CD4-positive, CD25-positive, alpha-beta regulatory T cell (primary cell): ENCODE results near the gene PRKAG2. TPM values are rescaled to one million over a fixed set of nuclear protein-coding genes. Genes with fewer than 3 reads are reported as not detected.
A peak's percentile ranks its signal among the peaks of the same experiment; 100 is the strongest.

Experiments
- ATAC-seq, 2 donors: fragments of 150-1000 bp; cut with Tn5 transposase; one replicate each; pipeline ENCODE4 v1.10.0; 2021; ENCODE audit warnings: low read depth in 2 of 2, moderate number of reproducible peaks in 2 of 2, moderate library complexity in 1 of 2
- DNase-seq, 3 donors: peaks; one replicate each; pipeline versions ENCODE4 v3.0.0 to v3.0.0-alpha.2; 2012 to 2022; ENCODE audit warnings: mixed read lengths in 1 of 3
- H3K27ac ChIP-seq: one replicate; pipeline ENCODE4 v1.7.0; 2013; ENCODE audit warnings: mild to moderate bottlenecking, low read length; ENCODE audit not compliant: insufficient read depth, poor library complexity, severe bottlenecking
- H3K27me3 ChIP-seq: one replicate; pipeline ENCODE4 v1.7.0; 2013; ENCODE audit warnings: low read length; ENCODE audit not compliant: control insufficient read depth, insufficient read depth
- H3K36me3 ChIP-seq: one replicate; pipeline ENCODE4 v1.7.0; 2013; ENCODE audit warnings: mild to moderate bottlenecking, low read length, moderate library complexity; ENCODE audit not compliant: control insufficient read depth, insufficient read depth
- H3K4me1 ChIP-seq: 2 replicates; pipeline ENCODE4 v1.7.0; 2013; ENCODE audit warnings: mild to moderate bottlenecking, low read length; ENCODE audit not compliant: insufficient read depth, control insufficient read depth, poor library complexity, severe bottlenecking
- H3K4me3 ChIP-seq: one replicate; pipeline ENCODE4 v1.7.0; 2013; ENCODE audit warnings: low read depth, mild to moderate bottlenecking, low read length, moderate library complexity
- H3K9me3 ChIP-seq, 2 experiments: 1 replicate in 1 of 2; 2 replicates in 1 of 2; pipeline ENCODE4 v1.7.0; 2013; ENCODE audit warnings: low read length in 2 of 2, mild to moderate bottlenecking in 1 of 2, moderate library complexity in 1 of 2; ENCODE audit not compliant: control insufficient read depth in 2 of 2
- H3K27ac Mint-ChIP-seq, 3 donors: one replicate each; pipeline ENCODE4 v1.8.0; 2020 to 2022; ENCODE audit warnings: mild to moderate bottlenecking in 3 of 3, mixed read lengths in 3 of 3, moderate library complexity in 2 of 3
- H3K27me3 Mint-ChIP-seq: one replicate; pipeline ENCODE4 v1.8.0; 2022; ENCODE audit warnings: mild to moderate bottlenecking, mixed read lengths
- H3K36me3 Mint-ChIP-seq: one replicate; pipeline ENCODE4 v1.8.0; 2020; ENCODE audit warnings: mixed read lengths
- H3K4me1 Mint-ChIP-seq, 4 donors: one replicate each; pipeline ENCODE4 v1.8.0; 2020 to 2022; ENCODE audit warnings: mixed read lengths in 4 of 4, mild to moderate bottlenecking in 1 of 4
- H3K4me3 Mint-ChIP-seq, 4 donors: one replicate each; pipeline ENCODE4 v1.8.0; 2020 to 2022; ENCODE audit warnings: mild to moderate bottlenecking in 4 of 4, mixed read lengths in 4 of 4, moderate library complexity in 3 of 4
- H3K9me3 Mint-ChIP-seq, 7 donors: one replicate each; pipeline ENCODE4 v1.8.0; 2020 to 2022; ENCODE audit warnings: mixed read lengths in 7 of 7, mild to moderate bottlenecking in 3 of 7, moderate library complexity in 2 of 7
- polyA plus RNA-seq, 4 donors: library from polyadenylated mRNA; unstranded; fragments of 300-500 nt; fragmentation: Illumina TruSeq; gene quantifications; one replicate each; pipeline ENCODE4 v1.2.3, GENCODE V29; 2021
- total RNA-seq: library from RNA; stranded (reverse); gene quantifications from one replicate; pipeline ENCODE4 v1.2.3, GENCODE V29; 2022

The PRKAG2 gene
- total and polyA plus RNA-seq, 5 donors from 2014 or later, result 19.9 to 43.0 (median 26.1) TPM

DNA sequence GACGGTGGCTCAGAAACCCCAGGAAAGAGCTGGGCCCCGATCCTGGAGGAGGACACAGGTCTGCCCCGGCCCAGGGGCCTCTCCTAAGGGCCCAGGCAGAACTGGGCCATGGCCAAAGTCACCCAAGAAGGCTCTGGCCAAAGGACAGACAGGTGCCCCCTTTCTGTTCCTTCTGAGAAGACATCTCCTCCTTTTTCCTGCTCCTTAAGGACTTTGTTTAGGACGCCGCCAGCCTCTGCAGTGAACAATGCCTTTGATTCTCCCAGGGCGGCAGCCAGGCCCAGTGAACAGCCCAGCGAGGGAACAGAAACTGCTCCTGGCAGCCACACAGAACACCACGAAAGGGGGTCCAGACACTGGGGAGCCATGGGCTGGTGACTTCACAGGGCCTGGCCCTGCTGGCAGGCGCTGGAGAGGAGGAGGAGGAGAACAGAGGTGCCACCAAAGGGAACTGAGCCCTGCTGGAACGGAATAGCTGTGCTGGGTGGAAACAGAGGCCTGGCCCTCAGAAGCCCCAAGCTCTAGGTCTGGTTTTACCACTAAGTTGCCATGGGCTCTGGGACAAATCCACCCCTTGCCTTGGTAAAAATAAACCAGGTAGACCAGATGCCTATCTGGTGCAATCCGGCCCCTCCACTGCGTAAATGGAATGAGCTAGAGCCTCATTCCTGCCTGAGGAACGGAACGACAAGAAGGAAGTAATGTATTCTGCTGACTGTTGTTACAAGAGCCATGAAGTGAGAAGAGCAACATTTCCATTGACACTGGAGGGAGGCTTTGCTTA lies 193.9 kb downstream of the PRKAG2 start:
- no peaks in the 10 kb centered on the region for H3K27me3 ChIP-seq
- Mint-ChIP-seq H3K27me3 (no peaks in the 10 kb centered on the region), H3K27ac (no peak overlapping the region), H3K4me3 (no peak overlapping the region), H3K4me1 (peaks cover 0 to 30% (median 9%) of the 10 kb centered on the region in 4 donors), H3K36me3 (peaks cover 5% of the 10 kb centered on the region), H3K9me3 (no peaks in the 10 kb centered on the region)
- H3K9me3 ChIP-seq, result no peaks in the 10 kb centered on the region
- H3K27ac ChIP-seq, result no peak overlapping the region
- H3K4me3 ChIP-seq, result no peak overlapping the region
- DNase-seq (no peak), ATAC-seq (no peak)
- H3K4me1 ChIP-seq, result no peaks in the 10 kb centered on the region
- H3K36me3 ChIP-seq, result no peaks in the 10 kb centered on the region

DNA sequence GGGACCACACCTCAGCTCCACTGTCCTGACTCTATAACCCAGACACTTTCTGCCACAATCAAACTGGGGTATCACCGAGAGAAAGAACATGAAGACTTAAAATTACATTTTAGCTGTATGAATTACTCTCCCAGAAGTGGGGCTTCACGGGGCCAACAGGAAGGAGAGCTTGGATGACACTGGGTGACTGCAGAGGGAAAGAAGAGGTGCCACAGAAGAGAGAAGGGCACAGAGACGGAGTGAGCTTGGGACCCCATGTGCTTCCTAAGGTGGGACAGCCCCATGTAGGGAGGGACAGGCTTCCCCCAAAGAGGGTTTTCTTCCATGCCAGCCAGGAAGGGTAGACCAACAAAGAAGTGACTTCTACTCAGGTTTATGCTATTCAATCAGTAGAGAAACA lies 195.2 kb downstream of the PRKAG2 start:
- Mint-ChIP-seq H3K9me3 (no peaks in the 10 kb centered on the region), H3K4me3 (no peak overlapping the region), H3K36me3 (peaks cover 11% of the 10 kb centered on the region), H3K27ac (peak overlapping the region in 2 of 3 donors; percentile 10 to 79), H3K27me3 (no peaks in the 10 kb centered on the region), H3K4me1 (peaks cover 0 to 34% (median 9%) of the 10 kb centered on the region in 4 donors)
- no peak for ATAC-seq
- H3K9me3 ChIP-seq, result no peaks in the 10 kb centered on the region
- H3K4me1 ChIP-seq, result no peaks in the 10 kb centered on the region
- no peaks in the 10 kb centered on the region for H3K27me3 ChIP-seq
- H3K36me3 ChIP-seq, result peaks cover 2% of the 10 kb centered on the region
- no peak overlapping the region for H3K27ac ChIP-seq
- H3K4me3 ChIP-seq, result no peak overlapping the region
- no peak for DNase-seq

DNA sequence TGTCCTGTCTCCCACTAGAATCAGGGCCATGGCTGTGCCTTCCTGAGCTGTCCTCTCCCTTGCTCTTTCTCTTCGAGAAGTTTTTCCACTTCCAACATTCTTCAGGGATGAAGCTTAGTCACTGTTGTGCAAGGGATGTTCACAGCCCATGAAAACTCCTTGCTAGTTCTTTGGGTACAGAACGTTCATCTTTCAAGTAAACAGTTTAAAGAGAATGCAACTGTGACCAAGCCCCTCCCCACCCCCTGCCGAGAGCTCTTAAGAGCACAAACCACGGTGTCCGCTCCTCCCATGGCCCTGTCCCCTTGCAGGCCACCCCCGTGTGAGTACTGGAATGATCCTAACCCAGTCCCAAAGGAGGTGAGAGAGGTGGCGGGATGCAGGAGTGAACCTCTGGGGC lies 196.1 kb downstream of the PRKAG2 start:
- no peak overlapping the region for H3K4me3 ChIP-seq
- H3K4me3 Mint-ChIP-seq, result no peak overlapping the region
- peaks cover 2% of the 10 kb centered on the region for H3K36me3 ChIP-seq
- ATAC-seq (no peak), DNase-seq (no peak)
- no peak overlapping the region for H3K27ac ChIP-seq
- H3K27ac Mint-ChIP-seq, result no peak overlapping the region
- H3K9me3 Mint-ChIP-seq, result no peaks in the 10 kb centered on the region
- no peaks in the 10 kb centered on the region for H3K4me1 ChIP-seq
- H3K27me3 ChIP-seq, result no peaks in the 10 kb centered on the region
- H3K9me3 ChIP-seq, result no peaks in the 10 kb centered on the region
- peaks cover 11% of the 10 kb centered on the region for H3K36me3 Mint-ChIP-seq
- no peaks in the 10 kb centered on the region for H3K27me3 Mint-ChIP-seq
- H3K4me1 Mint-ChIP-seq, result peaks cover 0 to 34% (median 9%) of the 10 kb centered on the region in 4 donors

GRCh38 chr7:151679881-151680612 lies 196.9 kb downstream of the PRKAG2 start:
- H3K4me1 Mint-ChIP-seq, result peaks cover 0 to 34% (median 9%) of the 10 kb centered on the region in 4 donors
- Histone ChIP-seq H3K27me3 (no peaks in the 10 kb centered on the region), H3K9me3 (no peaks in the 10 kb centered on the region), H3K4me3 (no peak overlapping the region), H3K36me3 (peaks cover 2% of the 10 kb centered on the region), H3K27ac (no peak overlapping the region), H3K4me1 (no peaks in the 10 kb centered on the region)
- ATAC-seq, result no peak
- no peak for DNase-seq
- no peak overlapping the region for H3K27ac Mint-ChIP-seq
- no peaks in the 10 kb centered on the region for H3K27me3 Mint-ChIP-seq
- no peak overlapping the region for H3K4me3 Mint-ChIP-seq
- H3K9me3 Mint-ChIP-seq, result no peaks in the 10 kb centered on the region
- H3K36me3 Mint-ChIP-seq, result peaks cover 16% of the 10 kb centered on the region

GRCh38 chr7:151679071-151679708 lies 197.7 kb downstream of the PRKAG2 start:
- DNase-seq, result no peak
- H3K4me1 Mint-ChIP-seq, result peaks cover 0 to 34% (median 9%) of the 10 kb centered on the region in 4 donors

DNA sequence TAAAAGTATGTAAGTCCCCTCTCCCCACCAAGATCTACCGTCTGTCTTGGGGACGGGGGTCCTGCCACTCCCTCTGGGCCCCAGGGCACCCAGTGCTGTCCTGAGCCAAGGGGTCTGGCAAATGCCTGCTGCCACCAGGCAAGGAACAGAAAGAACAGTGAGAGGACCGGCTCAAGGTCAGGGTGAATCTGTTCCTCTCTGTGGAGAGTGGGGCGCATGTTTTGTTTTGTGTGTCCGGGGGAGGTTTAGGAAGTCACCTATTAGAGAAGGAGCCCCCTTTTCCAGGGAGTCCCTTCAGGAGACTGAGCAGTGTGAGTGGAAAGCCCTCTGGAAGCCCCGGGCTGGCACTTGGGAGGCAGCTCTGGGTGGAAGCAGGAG lies 198.7 kb downstream of the PRKAG2 start:
- Mint-ChIP-seq H3K27ac (peak overlapping the region in 1 of 3 donors; percentile 82), H3K4me1 (peaks cover 0 to 34% (median 7%) of the 10 kb centered on the region in 4 donors), H3K9me3 (no peaks in the 10 kb centered on the region), H3K27me3 (no peaks in the 10 kb centered on the region), H3K4me3 (no peak overlapping the region), H3K36me3 (peaks cover 24% of the 10 kb centered on the region)
- no peak overlapping the region for H3K27ac ChIP-seq
- no peak for ATAC-seq
- DNase-seq, result no peak
- H3K9me3 ChIP-seq, result no peaks in the 10 kb centered on the region
- peaks cover 11% of the 10 kb centered on the region for H3K36me3 ChIP-seq
- H3K27me3 ChIP-seq, result no peaks in the 10 kb centered on the region
- H3K4me1 ChIP-seq, result no peaks in the 10 kb centered on the region
- H3K4me3 ChIP-seq, result no peak overlapping the region

More at GRCh38 chr7:151679071-151679708, 197.7 kb downstream of the PRKAG2 start:
- Histone ChIP-seq H3K4me1 (no peaks in the 10 kb centered on the region), H3K36me3 (peaks cover 5% of the 10 kb centered on the region), H3K27ac (no peak overlapping the region), H3K27me3 (no peaks in the 10 kb centered on the region), H3K9me3 (no peaks in the 10 kb centered on the region), H3K4me3 (no peak overlapping the region)
- Mint-ChIP-seq H3K27ac (peak overlapping the region in 1 of 3 donors; percentile 12), H3K36me3 (peaks cover 21% of the 10 kb centered on the region), H3K27me3 (no peaks in the 10 kb centered on the region), H3K9me3 (no peaks in the 10 kb centered on the region), H3K4me3 (no peak overlapping the region)
- no peak for ATAC-seq

DNA sequence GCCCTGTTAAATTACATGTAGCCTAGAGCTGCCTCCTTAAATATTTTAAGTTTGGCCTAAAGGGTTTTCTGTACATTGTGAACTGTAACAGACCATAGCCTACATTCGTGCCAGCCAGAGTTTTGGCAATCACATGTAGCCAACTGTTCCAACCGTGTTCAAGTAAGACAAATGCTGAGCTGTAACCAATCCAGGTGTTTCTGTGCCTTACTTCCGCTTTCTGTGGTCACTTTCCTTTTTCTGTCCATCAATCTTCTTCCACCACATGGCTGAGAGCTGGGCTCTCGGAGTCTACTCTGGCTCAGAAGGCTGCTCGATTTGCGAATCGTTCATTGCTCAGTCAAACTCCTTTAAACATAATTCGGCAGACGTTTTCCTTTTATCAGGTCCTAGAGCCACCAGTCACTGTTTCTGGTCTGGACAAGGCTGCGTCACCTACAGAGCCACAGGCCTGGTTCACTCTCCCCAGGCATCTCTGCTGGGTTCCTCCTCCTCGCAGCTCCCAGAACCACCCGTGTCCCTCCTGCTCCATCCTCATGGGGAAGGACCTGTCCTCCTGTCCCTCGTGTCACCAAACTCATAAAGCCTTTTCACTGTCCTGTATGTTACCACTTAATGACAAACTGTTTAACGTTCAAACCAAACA lies 199.2 kb downstream of the PRKAG2 start:
- DNase-seq (no peak), ATAC-seq (no peak)
- Histone ChIP-seq H3K4me1 (no peaks in the 10 kb centered on the region), H3K36me3 (peaks cover 12% of the 10 kb centered on the region), H3K4me3 (no peak overlapping the region), H3K27me3 (no peaks in the 10 kb centered on the region), H3K27ac (no peak overlapping the region), H3K9me3 (no peaks in the 10 kb centered on the region)
- Mint-ChIP-seq H3K27ac (peak overlapping the region in 1 of 3 donors; percentile 82), H3K36me3 (peaks cover 29% of the 10 kb centered on the region), H3K27me3 (no peaks in the 10 kb centered on the region), H3K4me1 (peaks cover 0 to 34% (median 7%) of the 10 kb centered on the region in 4 donors), H3K9me3 (no peaks in the 10 kb centered on the region), H3K4me3 (no peak overlapping the region)
